ENCODE data around the gene ATP6V0E2.
"Not testable (repeated sequence)": the region's sequence is repeated elsewhere in the genome, so short reads cannot be mapped to it uniquely, and the experiment has no call there.

Gene ATP6V0E2

GRCh38 chr7:149884016-149884415 is 10.2 kb downstream of the ATP6V0E2 start:
- H2AK5ac ChIP-seq (ENCODE audit: low read length): no peak overlapping the region
- DNase-seq: no peak
- H2BK15ac ChIP-seq (replicated peaks; ENCODE audit: low read depth): no peak overlapping the region
- no peaks in the 10 kb centered on the region for H3K79me1 ChIP-seq (ENCODE audit: low read length)
- no peak overlapping the region for H4K5ac ChIP-seq (ENCODE audit: low read length)
- H3K4me2 ChIP-seq (ENCODE audit: low read length): no peak overlapping the region
- H2BK120ac ChIP-seq (ENCODE audit: low read depth, low read length): no peak overlapping the region
- no peak overlapping the region for H3K4ac ChIP-seq (ENCODE audit: low read depth, low read length)
- no peak overlapping the region for H3K9ac ChIP-seq (ENCODE audit: low read length)
- WGBS (ENCODE audit: extremely low coverage, insufficient coverage, low lambda C conversion rate): no CpG with 5 or more reads among the region's 4 CpGs
- no peak overlapping the region for H3K18ac ChIP-seq (ENCODE audit: low read length)
- no peak overlapping the region for H2BK5ac ChIP-seq (ENCODE audit: low read length)
- H3K79me2 ChIP-seq (ENCODE audit: control insufficient read depth, insufficient read depth, low read length): no peaks in the 10 kb centered on the region
- no peak overlapping the region for H3K4me3 ChIP-seq (ENCODE audit: low read length)
- H3K4me1 ChIP-seq (ENCODE audit: control insufficient read depth, low read depth, low read length): no peaks in the 10 kb centered on the region
- H3K27me3 ChIP-seq (ENCODE audit: insufficient read depth, low read length, poor library complexity): no peaks in the 10 kb centered on the region
- H3K36me3 ChIP-seq (ENCODE audit: control insufficient read depth, insufficient read depth, low read length): no peaks in the 10 kb centered on the region
- no peak overlapping the region for H3K27ac ChIP-seq (ENCODE audit: low read depth, low read length)
- H3K56ac ChIP-seq (ENCODE audit: low read length): no peak overlapping the region
- H4K8ac ChIP-seq (ENCODE audit: low read depth, low read length): no peak overlapping the region
- H3K23ac ChIP-seq (ENCODE audit: low read length): no peak overlapping the region

DNA sequence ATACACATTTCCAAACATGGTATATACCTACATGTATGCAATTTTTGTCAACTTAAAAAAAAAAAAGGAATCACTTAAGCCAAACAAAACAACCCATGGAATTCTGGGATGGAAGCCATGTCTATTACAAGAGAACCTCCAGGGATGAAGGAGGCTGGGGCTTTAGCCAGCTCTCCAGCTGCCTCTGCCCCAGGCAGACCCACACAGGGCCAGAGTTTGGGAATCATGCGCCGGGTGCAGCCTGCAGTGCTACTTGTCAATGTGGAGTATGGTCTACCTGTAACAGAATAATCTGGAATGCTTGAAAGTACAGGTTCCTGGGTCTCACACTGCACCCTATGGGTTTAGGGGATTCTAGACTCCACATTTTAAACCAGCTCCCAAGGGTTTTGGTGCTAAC is 10.8 kb downstream of the ATP6V0E2 start:
- Histone ChIP-seq H3K56ac (ENCODE audit: low read length) (no peak overlapping the region), H2BK120ac (ENCODE audit: low read depth, low read length) (no peak overlapping the region), H3K4me1 (ENCODE audit: control insufficient read depth, low read depth, low read length) (no peaks in the 10 kb centered on the region), H2BK15ac (replicated peaks; ENCODE audit: low read depth) (no peak overlapping the region), H3K4ac (ENCODE audit: low read depth, low read length) (no peak overlapping the region), H3K36me3 (ENCODE audit: control insufficient read depth, insufficient read depth, low read length) (no peaks in the 10 kb centered on the region), H3K18ac (ENCODE audit: low read length) (no peak overlapping the region), H3K4me2 (ENCODE audit: low read length) (no peak overlapping the region), H3K27me3 (ENCODE audit: insufficient read depth, low read length, poor library complexity) (no peaks in the 10 kb centered on the region), H3K9ac (ENCODE audit: low read length) (no peak overlapping the region), H3K23ac (ENCODE audit: low read length) (no peak overlapping the region), H2AK5ac (ENCODE audit: low read length) (no peak overlapping the region), H3K79me1 (ENCODE audit: low read length) (no peaks in the 10 kb centered on the region), H4K5ac (ENCODE audit: low read length) (no peak overlapping the region), H3K79me2 (ENCODE audit: control insufficient read depth, insufficient read depth, low read length) (no peaks in the 10 kb centered on the region), H3K4me3 (ENCODE audit: low read length) (no peak overlapping the region), H4K8ac (ENCODE audit: low read depth, low read length) (no peak overlapping the region), H2BK5ac (ENCODE audit: low read length) (no peak overlapping the region), H3K27ac (ENCODE audit: low read depth, low read length) (no peak overlapping the region)
- no peak for DNase-seq
- no CpG with 5 or more reads among the region's 2 CpGs for WGBS (ENCODE audit: extremely low coverage, insufficient coverage, low lambda C conversion rate)

DNA sequence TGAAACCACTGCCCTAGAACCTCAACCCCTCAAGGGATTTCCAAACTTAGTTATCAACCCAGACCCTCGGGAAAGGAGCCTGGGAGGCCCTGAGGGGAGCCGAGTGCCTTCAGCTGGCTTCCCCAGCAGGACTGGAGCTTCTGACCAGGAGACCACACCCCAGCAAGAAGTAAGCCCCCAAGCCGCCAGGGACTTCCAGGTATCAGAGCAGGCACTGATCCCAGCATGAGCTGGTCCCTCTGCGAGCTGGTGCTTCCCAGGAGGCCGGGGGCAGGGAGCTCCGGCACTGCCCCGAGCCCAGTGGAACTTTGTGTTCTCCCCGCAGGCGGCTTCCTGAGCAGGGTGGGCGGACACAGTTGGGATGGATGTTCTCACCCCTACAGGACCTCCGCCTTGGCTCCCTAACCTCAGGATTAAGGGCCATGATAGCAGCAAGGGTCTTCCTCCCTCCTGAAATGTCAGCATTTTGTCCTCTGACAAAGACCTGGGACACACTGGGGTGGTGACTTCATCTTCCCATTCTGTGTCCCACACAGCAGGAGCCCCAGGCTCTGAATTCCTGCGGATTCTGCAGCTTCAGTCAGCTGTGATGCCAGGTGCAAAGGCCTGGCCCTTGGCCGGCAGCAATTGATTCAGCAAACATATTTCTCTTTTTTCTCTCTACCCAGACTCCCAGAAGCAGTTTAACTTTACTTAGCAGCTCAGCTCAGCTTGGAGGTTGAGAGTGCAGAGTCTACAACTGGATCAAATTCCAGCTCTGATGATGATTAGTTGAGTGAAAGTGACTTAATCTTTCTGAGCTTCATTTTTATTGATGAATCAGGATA is 11.6 kb downstream of the ATP6V0E2 start:
- H3K56ac ChIP-seq (ENCODE audit: low read length): peak overlapping the region; percentile 15
- no peak overlapping the region for H2BK120ac ChIP-seq (ENCODE audit: low read depth, low read length)
- no peaks in the 10 kb centered on the region for H3K27me3 ChIP-seq (ENCODE audit: insufficient read depth, low read length, poor library complexity)
- H3K79me1 ChIP-seq (ENCODE audit: low read length): no peaks in the 10 kb centered on the region
- H3K4me1 ChIP-seq (ENCODE audit: control insufficient read depth, low read depth, low read length): no peaks in the 10 kb centered on the region
- no peak overlapping the region for H3K18ac ChIP-seq (ENCODE audit: low read length)
- H3K4ac ChIP-seq (ENCODE audit: low read depth, low read length): no peak overlapping the region
- no peak overlapping the region for H2BK15ac ChIP-seq (replicated peaks; ENCODE audit: low read depth)
- DNase-seq: peak; percentile 80
- H3K36me3 ChIP-seq (ENCODE audit: control insufficient read depth, insufficient read depth, low read length): no peaks in the 10 kb centered on the region
- H2BK5ac ChIP-seq (ENCODE audit: low read length): no peak overlapping the region
- H3K79me2 ChIP-seq (ENCODE audit: control insufficient read depth, insufficient read depth, low read length): no peaks in the 10 kb centered on the region
- no CpG with 5 or more reads among the region's 13 CpGs for WGBS (ENCODE audit: extremely low coverage, insufficient coverage, low lambda C conversion rate)
- no peak overlapping the region for H3K9ac ChIP-seq (ENCODE audit: low read length)
- no peak overlapping the region for H4K8ac ChIP-seq (ENCODE audit: low read depth, low read length)
- H3K23ac ChIP-seq (ENCODE audit: low read length): no peak overlapping the region
- H3K4me3 ChIP-seq (ENCODE audit: low read length): no peak overlapping the region
- H4K5ac ChIP-seq (ENCODE audit: low read length): no peak overlapping the region
- H3K27ac ChIP-seq (ENCODE audit: low read depth, low read length): no peak overlapping the region
- no peak overlapping the region for H3K4me2 ChIP-seq (ENCODE audit: low read length)
- no peak overlapping the region for H2AK5ac ChIP-seq (ENCODE audit: low read length)

- Histone ChIP-seq H4K8ac (ENCODE audit: low read depth, low read length) (no peak overlapping the region), H3K4ac (ENCODE audit: low read depth, low read length) (no peak overlapping the region), H3K4me3 (ENCODE audit: low read length) (no peak overlapping the region), H3K9ac (ENCODE audit: low read length) (no peak overlapping the region), H3K23ac (ENCODE audit: low read length) (no peak overlapping the region), H3K56ac (ENCODE audit: low read length) (no peak overlapping the region), H3K27ac (ENCODE audit: low read depth, low read length) (no peak overlapping the region), H2BK120ac (ENCODE audit: low read depth, low read length) (no peak overlapping the region), H3K79me1 (ENCODE audit: low read length) (no peaks in the 10 kb centered on the region), H2BK15ac (replicated peaks; ENCODE audit: low read depth) (no peak overlapping the region), H3K4me1 (ENCODE audit: control insufficient read depth, low read depth, low read length) (no peaks in the 10 kb centered on the region), H3K18ac (ENCODE audit: low read length) (no peak overlapping the region), H3K79me2 (ENCODE audit: control insufficient read depth, insufficient read depth, low read length) (no peaks in the 10 kb centered on the region), H2BK5ac (ENCODE audit: low read length) (no peak overlapping the region), H3K36me3 (ENCODE audit: control insufficient read depth, insufficient read depth, low read length) (no peaks in the 10 kb centered on the region), H3K27me3 (ENCODE audit: insufficient read depth, low read length, poor library complexity) (no peaks in the 10 kb centered on the region), H3K4me2 (ENCODE audit: low read length) (no peak overlapping the region), H4K5ac (ENCODE audit: low read length) (no peak overlapping the region), H2AK5ac (ENCODE audit: low read length) (no peak overlapping the region)
- DNase-seq: no peak
- WGBS (ENCODE audit: extremely low coverage, insufficient coverage, low lambda C conversion rate): no CpG with 5 or more reads among the region's 4 CpGs
Measured at GRCh38 chr7:149886018-149886415, 12.2 kb downstream of the ATP6V0E2 start.

GRCh38 chr7:149887311-149887710 is 13.5 kb downstream of the ATP6V0E2 start:
- no CpG with 5 or more reads among the region's 7 CpGs for WGBS (ENCODE audit: extremely low coverage, insufficient coverage, low lambda C conversion rate)
- H3K4me2 ChIP-seq (ENCODE audit: low read length): no peak overlapping the region

DNA sequence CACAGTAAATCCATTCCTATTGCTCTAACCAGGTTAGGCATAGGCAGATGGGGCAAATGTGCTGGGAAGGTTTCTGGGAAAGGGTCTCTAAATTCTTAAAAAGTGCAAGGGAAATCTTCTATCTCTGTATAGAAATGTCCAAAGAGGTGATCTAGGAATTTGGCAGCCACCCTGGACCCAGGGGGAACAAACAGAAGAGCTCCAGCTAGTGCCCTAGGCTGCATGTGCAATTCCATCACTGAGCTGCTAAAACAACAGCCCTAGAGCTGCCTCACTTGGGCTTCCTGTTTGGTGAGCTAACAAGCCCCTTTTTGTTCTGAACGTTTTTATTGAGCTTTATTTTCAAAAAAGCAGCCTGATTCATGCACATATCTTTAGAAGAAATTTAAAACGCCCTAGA is 16.9 kb downstream of the ATP6V0E2 start:
- not testable (repeated sequence) for H2BK15ac ChIP-seq (replicated peaks; ENCODE audit: low read depth); DNase-seq; H3K27ac ChIP-seq (ENCODE audit: low read depth, low read length); H3K18ac ChIP-seq (ENCODE audit: low read length); H2AK5ac ChIP-seq (ENCODE audit: low read length); H3K27me3 ChIP-seq (ENCODE audit: insufficient read depth, low read length, poor library complexity); H4K5ac ChIP-seq (ENCODE audit: low read length); H3K4me1 ChIP-seq (ENCODE audit: control insufficient read depth, low read depth, low read length); H3K36me3 ChIP-seq (ENCODE audit: control insufficient read depth, insufficient read depth, low read length); H3K4me2 ChIP-seq (ENCODE audit: low read length); H3K4me3 ChIP-seq (ENCODE audit: low read length); H3K23ac ChIP-seq (ENCODE audit: low read length); H3K4ac ChIP-seq (ENCODE audit: low read depth, low read length); H3K79me2 ChIP-seq (ENCODE audit: control insufficient read depth, insufficient read depth, low read length); H3K9ac ChIP-seq (ENCODE audit: low read length); H3K56ac ChIP-seq (ENCODE audit: low read length); H2BK120ac ChIP-seq (ENCODE audit: low read depth, low read length); H3K79me1 ChIP-seq (ENCODE audit: low read length); H4K8ac ChIP-seq (ENCODE audit: low read depth, low read length); H2BK5ac ChIP-seq (ENCODE audit: low read length)
- no CpG with 5 or more reads among the region's 2 CpGs for WGBS (ENCODE audit: extremely low coverage, insufficient coverage, low lambda C conversion rate)

More at GRCh38 chr7:149887311-149887710, 13.5 kb downstream of the ATP6V0E2 start:
- Histone ChIP-seq H4K8ac (ENCODE audit: low read depth, low read length) (no peak overlapping the region), H3K4ac (ENCODE audit: low read depth, low read length) (no peak overlapping the region), H3K9ac (ENCODE audit: low read length) (no peak overlapping the region), H2BK120ac (ENCODE audit: low read depth, low read length) (no peak overlapping the region), H2BK15ac (replicated peaks; ENCODE audit: low read depth) (no peak overlapping the region), H3K56ac (ENCODE audit: low read length) (no peak overlapping the region), H3K36me3 (ENCODE audit: control insufficient read depth, insufficient read depth, low read length) (no peaks in the 10 kb centered on the region), H4K5ac (ENCODE audit: low read length) (no peak overlapping the region), H2AK5ac (ENCODE audit: low read length) (no peak overlapping the region), H3K18ac (ENCODE audit: low read length) (no peak overlapping the region), H2BK5ac (ENCODE audit: low read length) (no peak overlapping the region), H3K4me3 (ENCODE audit: low read length) (no peak overlapping the region), H3K27ac (ENCODE audit: low read depth, low read length) (no peak overlapping the region), H3K23ac (ENCODE audit: low read length) (no peak overlapping the region), H3K79me2 (ENCODE audit: control insufficient read depth, insufficient read depth, low read length) (no peaks in the 10 kb centered on the region), H3K27me3 (ENCODE audit: insufficient read depth, low read length, poor library complexity) (no peaks in the 10 kb centered on the region), H3K79me1 (ENCODE audit: low read length) (no peaks in the 10 kb centered on the region), H3K4me1 (ENCODE audit: control insufficient read depth, low read depth, low read length) (no peaks in the 10 kb centered on the region)
- no peak for DNase-seq
